OCI-LY1 (cell line): ENCODE results near the gene CCDC192.
A peak's percentile ranks its signal among the peaks of the same experiment; 100 is the strongest.
"Not testable (repeated sequence)": the region's sequence is repeated elsewhere in the genome, so short reads cannot be mapped to it uniquely, and the experiment has no call there.

Source experiments
- H2AFZ ChIP-seq: fragments of 200-600 bp; sonication (generic), shearing (Covaris generic); 2 replicates; pipeline ENCODE4 v1.6.0; 2014; ENCODE audit warnings: antibody characterized with exemption, mild to moderate bottlenecking, low read length
- H3F3A ChIP-seq: fragments of 200-600 bp; sonication (generic), shearing (Covaris generic); 2 replicates; pipeline ENCODE4 v1.6.0; 2014; ENCODE audit warnings: mild to moderate bottlenecking, antibody characterized with exemption, low read length, moderate library complexity; ENCODE audit not compliant: insufficient read depth
- H3K27ac ChIP-seq: fragments of 200-600 bp; sonication (generic); 2 replicates; pipeline ENCODE4 v1.5.1; 2014; ENCODE audit warnings: low read length, mixed run types, mild to moderate bottlenecking, low read depth; ENCODE audit not compliant: poor library complexity, severe bottlenecking
- H3K27me3 ChIP-seq: fragments of 200-600 bp; sonication (generic); 2 replicates; pipeline ENCODE4 v1.6.0; 2014; ENCODE audit warnings: antibody characterized with exemption, mild to moderate bottlenecking, low read length, moderate library complexity; ENCODE audit not compliant: insufficient read depth
- H3K36me3 ChIP-seq: fragments of 200-600 bp; sonication (generic); 2 replicates; pipeline ENCODE4 v1.6.1; 2014; ENCODE audit warnings: mild to moderate bottlenecking, antibody characterized with exemption, low read length, moderate library complexity, mixed read lengths; ENCODE audit not compliant: insufficient read depth
- H3K4me1 ChIP-seq: fragments of 200-600 bp; sonication (generic); 2 replicates; pipeline ENCODE4 v1.5.1; 2014; ENCODE audit warnings: mild to moderate bottlenecking, low read length, moderate library complexity; ENCODE audit not compliant: insufficient read depth, severe bottlenecking
- H3K4me2 ChIP-seq: fragments of 200-600 bp; sonication (generic), shearing (Covaris generic); 2 replicates; pipeline ENCODE4 v1.6.1; 2014; ENCODE audit warnings: low read length
- H3K4me3 ChIP-seq: fragments of 200-600 bp; sonication (generic); 2 replicates; pipeline ENCODE4 v1.5.1; 2014; ENCODE audit warnings: low read length, low read depth, mild to moderate bottlenecking, mixed read lengths; ENCODE audit not compliant: poor library complexity, severe bottlenecking
- H3K79me2 ChIP-seq: fragments of 200-600 bp; shearing (Covaris generic); 2 replicates; pipeline ENCODE4 v1.6.1; 2016; ENCODE audit warnings: mixed run types, low read length, mixed read lengths; ENCODE audit not compliant: insufficient read depth
- H3K9ac ChIP-seq: fragments of 200-600 bp; sonication (generic), shearing (Covaris generic); 2 replicates; pipeline ENCODE4 v1.6.1; 2014; ENCODE audit warnings: mild to moderate bottlenecking, low read length, mixed read lengths
- H3K9me2 ChIP-seq: fragments of 200-600 bp; sonication (generic), shearing (Covaris generic); 2 replicates; pipeline ENCODE4 v1.6.1; 2014; ENCODE audit warnings: low read depth, mild to moderate bottlenecking, low read length, mixed read lengths
- H3K9me3 ChIP-seq: fragments of 200-600 bp; shearing (Covaris generic); 2 replicates; pipeline ENCODE4 v1.6.1; 2014; ENCODE audit warnings: low read length, mixed read lengths
- H4K20me1 ChIP-seq: fragments of 200-600 bp; sonication (generic), shearing (Covaris generic); 2 replicates; pipeline ENCODE4 v1.6.0; 2016; ENCODE audit warnings: mild to moderate bottlenecking, low read length; ENCODE audit not compliant: insufficient read depth
- EZH2 ChIP-seq: fragments of 200-600 bp; sonication (generic), shearing (Covaris generic); IDR thresholded peaks from 2 replicates; pipeline ENCODE4 v1.8.0; 2017; ENCODE audit warnings: borderline replicate concordance, mixed run types, mild to moderate bottlenecking, antibody characterized with exemption, low read length, moderate library complexity, mixed read lengths
- TF ChIP-seq, protein P1 (sequence below): fragments of 200-600 bp; sonication (generic), shearing (Covaris generic); IDR thresholded peaks from 2 replicates; pipeline ENCODE4 v1.5.1; 2017; ENCODE audit warnings: mild to moderate bottlenecking, antibody characterized with exemption, low read length, moderate library complexity, mixed read lengths

CCDC192 gene

GRCh38 chr5:127744241-127744640 lies 41.0 kb downstream of the CCDC192 start:
- H4K20me1 ChIP-seq = no peaks in the 10 kb centered on the region
- H3K9me3 ChIP-seq = no peaks in the 10 kb centered on the region
- H3K4me1 ChIP-seq = peaks cover 6% of the 10 kb centered on the region
- no peaks in the 10 kb centered on the region for H3K79me2 ChIP-seq
- no peak for TF ChIP-seq EZH2
- TF ChIP-seq, protein P1, sequence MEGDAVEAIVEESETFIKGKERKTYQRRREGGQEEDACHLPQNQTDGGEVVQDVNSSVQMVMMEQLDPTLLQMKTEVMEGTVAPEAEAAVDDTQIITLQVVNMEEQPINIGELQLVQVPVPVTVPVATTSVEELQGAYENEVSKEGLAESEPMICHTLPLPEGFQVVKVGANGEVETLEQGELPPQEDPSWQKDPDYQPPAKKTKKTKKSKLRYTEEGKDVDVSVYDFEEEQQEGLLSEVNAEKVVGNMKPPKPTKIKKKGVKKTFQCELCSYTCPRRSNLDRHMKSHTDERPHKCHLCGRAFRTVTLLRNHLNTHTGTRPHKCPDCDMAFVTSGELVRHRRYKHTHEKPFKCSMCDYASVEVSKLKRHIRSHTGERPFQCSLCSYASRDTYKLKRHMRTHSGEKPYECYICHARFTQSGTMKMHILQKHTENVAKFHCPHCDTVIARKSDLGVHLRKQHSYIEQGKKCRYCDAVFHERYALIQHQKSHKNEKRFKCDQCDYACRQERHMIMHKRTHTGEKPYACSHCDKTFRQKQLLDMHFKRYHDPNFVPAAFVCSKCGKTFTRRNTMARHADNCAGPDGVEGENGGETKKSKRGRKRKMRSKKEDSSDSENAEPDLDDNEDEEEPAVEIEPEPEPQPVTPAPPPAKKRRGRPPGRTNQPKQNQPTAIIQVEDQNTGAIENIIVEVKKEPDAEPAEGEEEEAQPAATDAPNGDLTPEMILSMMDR = no peak
- H3K9ac ChIP-seq = no peak overlapping the region
- no peak overlapping the region for H2AFZ ChIP-seq
- H3F3A ChIP-seq = no peaks in the 10 kb centered on the region
- no peak overlapping the region for H3K4me2 ChIP-seq
- no peaks in the 10 kb centered on the region for H3K36me3 ChIP-seq
- H3K27ac ChIP-seq = no peak overlapping the region
- H3K9me2 ChIP-seq = no peaks in the 10 kb centered on the region
- H3K4me3 ChIP-seq = no peak overlapping the region
- H3K27me3 ChIP-seq = no peaks in the 10 kb centered on the region

- no peak for TF ChIP-seq EZH2
- TF ChIP-seq, protein P1 = peak; percentile 57
- Histone ChIP-seq H3K9ac (no peak overlapping the region), H3K79me2 (no peaks in the 10 kb centered on the region), H3K4me1 (peaks cover 6% of the 10 kb centered on the region), H3K9me3 (no peaks in the 10 kb centered on the region), H3K4me3 (no peak overlapping the region), H3F3A (no peaks in the 10 kb centered on the region), H3K9me2 (no peaks in the 10 kb centered on the region), H4K20me1 (no peaks in the 10 kb centered on the region), H3K27ac (no peak overlapping the region), H3K4me2 (no peak overlapping the region), H3K27me3 (no peaks in the 10 kb centered on the region), H2AFZ (no peak overlapping the region), H3K36me3 (no peaks in the 10 kb centered on the region)
Observed at GRCh38 chr5:127746756-127747155, 43.6 kb downstream of the CCDC192 start.

DNA sequence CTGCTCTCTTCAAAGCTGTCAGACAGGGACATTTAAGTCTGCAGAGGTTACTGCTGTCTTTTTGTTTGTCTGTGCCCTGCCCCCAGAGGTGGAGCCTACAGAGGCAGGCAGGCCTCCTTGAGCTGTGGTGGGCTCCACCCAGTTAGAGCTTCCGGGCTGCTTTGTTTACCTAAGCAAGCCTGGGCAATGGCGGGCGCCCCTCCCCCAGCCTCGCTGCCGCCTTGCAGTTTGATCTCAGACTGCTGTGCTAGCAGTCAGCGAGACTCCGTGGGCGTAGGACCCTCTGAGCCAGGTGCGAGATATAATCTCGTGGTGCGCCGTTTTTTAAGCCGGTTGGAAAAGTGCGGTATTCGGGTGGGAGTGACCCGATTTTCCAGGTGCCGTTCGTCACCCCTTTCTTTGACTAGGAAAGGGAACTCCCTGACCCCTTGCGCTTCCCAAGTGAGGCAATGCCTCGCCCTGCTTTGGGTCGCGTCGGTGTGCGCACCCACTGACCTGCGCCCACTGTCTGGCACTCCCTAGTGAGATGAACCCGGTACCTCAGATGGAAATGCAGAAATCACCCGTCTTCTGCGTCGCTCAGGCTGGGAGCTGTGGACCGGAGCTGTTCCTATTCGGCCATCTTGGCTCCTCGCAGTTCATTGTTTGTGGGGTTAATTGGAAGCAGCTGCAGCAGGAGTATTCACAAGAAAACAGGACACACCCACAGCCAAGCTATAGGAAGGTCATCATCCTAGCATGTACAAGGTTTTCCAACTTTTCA lies 49.5 kb downstream of the CCDC192 start:
- not testable (repeated sequence) for H3K9me2 ChIP-seq, H3K4me2 ChIP-seq, H3K4me3 ChIP-seq, H3K79me2 ChIP-seq, H3K9me3 ChIP-seq, H3K36me3 ChIP-seq, H4K20me1 ChIP-seq, H2AFZ ChIP-seq, H3F3A ChIP-seq, H3K27me3 ChIP-seq, H3K9ac ChIP-seq, H3K27ac ChIP-seq
- H3K4me1 ChIP-seq = peaks cover 23% of the 10 kb centered on the region

DNA sequence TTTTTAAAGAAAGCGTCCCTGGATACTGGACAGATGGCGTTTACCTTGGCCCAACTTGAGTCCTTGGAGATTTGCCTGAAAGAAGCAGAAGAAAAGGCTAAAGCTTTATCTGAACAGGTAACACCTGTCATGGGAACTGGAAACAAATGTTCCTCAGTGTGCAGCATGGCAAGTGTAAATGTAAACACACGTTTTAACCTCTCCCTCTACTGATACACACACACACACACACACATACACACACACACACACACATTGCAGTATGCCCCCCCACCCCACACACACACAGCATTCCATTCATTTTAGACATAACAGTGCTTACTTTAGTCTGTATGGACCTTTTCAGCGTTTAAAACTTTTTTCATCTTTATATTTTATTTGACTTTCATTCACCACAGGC lies 51.1 kb downstream of the CCDC192 start:
- Histone ChIP-seq H3K79me2 (no peaks in the 10 kb centered on the region), H3K36me3 (no peaks in the 10 kb centered on the region), H3K9ac (no peak overlapping the region), H3F3A (no peaks in the 10 kb centered on the region), H3K4me2 (no peak overlapping the region), H4K20me1 (no peaks in the 10 kb centered on the region), H3K4me1 (peaks cover 23% of the 10 kb centered on the region), H3K27ac (peak overlapping the region; percentile 51), H2AFZ (no peak overlapping the region), H3K9me2 (no peaks in the 10 kb centered on the region), H3K27me3 (no peaks in the 10 kb centered on the region), H3K4me3 (no peak overlapping the region), H3K9me3 (no peaks in the 10 kb centered on the region)
- no peak for TF ChIP-seq EZH2
- TF ChIP-seq, protein P1 = no peak
